GM21723 (cell line): ENCODE data around the gene CINP.
"Not testable (repeated sequence)": the region's sequence is repeated elsewhere in the genome, so short reads cannot be mapped to it uniquely, and the experiment has no call there.

ENCODE experiments used
- ATAC-seq: cut with Tn5 transposase; IDR thresholded peaks from one replicate; pipeline ENCODE4 v1.9.1; 2021; ENCODE audit warnings: mild to moderate bottlenecking, moderate library complexity; ENCODE audit not compliant: unreplicated experiment

Gene CINP

DNA sequence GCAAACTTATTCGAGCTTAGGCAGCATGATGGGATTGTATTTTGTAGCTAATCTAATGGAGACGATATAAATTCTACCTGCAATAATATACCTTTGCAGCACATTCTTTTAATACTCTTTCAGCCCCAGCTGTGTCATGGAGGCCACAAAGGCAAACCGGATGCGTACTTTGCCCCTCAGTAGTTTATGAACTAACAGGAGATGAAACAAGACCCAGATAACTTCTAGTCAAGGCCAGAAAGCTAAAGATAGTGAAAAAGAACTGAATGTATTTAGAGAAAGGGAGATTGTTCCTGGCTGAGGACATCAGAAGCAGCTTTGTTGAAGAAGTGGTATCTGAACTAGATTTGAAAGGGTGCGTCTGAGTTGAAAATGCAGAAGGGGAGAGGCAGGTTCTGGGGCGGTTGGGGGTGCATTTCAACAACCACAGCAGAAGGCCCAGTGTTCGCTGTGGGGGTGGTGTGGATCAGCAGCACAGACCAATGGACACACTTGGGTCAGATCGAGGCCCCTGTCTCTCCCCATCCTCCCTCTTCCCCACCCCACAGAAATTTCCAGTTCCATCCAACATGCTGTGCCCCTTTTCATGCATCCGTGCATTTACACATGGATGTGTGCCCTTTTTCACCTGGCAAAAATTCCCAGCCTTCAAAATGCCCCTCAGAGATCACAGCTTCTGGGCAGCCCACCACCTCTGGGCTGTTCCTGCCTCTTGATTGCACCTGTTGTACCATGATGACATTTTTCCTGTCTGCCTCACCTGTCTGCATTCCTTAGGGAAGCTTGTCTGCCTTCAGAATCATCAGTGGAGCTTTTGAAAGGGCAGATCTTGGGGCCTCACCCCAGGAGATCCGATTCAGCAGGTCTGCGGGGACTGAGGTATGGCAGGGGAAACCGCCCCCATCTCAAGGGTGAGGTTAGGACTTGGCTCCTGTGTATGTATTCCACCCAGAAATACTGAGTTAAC lies 41.0 kb downstream of the CINP start:
- no peak for ATAC-seq

DNA sequence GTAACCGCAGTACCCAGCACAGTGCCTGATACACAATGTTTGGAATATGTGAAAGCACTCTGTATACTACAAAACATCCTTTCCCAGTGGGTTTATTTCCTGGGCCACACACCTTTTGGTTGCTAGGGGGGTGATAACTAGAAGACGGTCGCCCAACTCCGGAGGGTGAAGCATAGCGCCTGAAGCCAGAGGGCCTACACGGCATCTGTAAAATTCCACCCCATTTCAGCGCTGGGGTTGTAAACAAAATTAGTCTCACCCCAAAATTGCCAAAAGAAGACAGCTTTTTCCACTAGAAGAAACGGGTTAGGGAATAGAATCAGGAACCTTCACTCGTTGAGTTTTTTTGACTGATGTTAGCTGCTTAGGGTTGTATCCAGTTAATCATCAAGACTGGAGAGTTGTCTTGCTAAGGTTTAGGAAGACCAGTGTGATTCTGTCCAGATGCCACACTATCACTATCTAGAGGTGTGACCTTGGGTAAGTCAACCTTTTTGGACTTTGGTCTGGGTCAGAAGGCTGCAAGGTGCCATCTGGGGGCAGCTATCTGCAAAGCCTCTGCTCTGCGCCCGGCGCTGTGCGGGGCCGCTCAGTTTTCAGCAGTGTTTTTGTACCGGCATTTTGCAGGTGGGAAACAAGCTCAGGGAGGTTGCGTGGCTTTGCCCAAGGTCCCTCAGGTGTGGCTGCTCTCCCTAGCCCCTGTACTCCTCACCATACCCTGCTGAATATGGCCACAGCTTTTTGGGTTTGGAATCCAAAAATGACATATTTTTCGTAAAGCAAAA lies 41.8 kb downstream of the CINP start:
- ATAC-seq: no peak

DNA sequence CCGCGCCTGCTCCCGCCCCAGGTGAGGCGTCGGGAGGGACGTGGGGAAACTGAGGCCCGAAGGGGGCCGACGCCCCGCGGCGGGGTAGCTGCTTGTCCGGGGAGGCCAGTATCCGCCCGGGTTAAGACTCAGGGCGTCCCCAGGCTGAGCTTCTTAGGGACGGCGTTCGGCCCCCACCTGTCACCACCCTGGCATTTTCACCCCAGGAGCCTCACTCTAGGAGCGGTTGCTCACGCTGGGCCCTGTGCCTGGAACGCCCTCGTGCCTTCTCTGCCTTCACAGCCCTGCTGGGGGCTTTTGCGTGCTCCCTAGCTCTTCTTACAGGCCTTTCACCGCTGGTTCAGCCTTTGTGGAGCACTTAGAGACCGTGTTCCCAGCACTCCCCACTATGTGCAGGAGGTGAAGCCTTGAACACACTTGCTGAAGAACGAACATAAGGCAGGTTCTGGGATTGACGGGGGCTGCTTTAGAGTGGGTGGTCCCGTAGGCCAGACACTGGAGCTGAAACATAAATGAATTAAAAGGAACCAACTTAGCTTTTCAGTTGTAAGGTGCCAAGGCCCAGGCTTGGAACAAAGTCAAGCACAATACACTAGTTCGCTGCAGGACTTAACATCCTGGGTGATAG lies 42.5 kb downstream of the CINP start:
- ATAC-seq: peak; percentile 19

DNA sequence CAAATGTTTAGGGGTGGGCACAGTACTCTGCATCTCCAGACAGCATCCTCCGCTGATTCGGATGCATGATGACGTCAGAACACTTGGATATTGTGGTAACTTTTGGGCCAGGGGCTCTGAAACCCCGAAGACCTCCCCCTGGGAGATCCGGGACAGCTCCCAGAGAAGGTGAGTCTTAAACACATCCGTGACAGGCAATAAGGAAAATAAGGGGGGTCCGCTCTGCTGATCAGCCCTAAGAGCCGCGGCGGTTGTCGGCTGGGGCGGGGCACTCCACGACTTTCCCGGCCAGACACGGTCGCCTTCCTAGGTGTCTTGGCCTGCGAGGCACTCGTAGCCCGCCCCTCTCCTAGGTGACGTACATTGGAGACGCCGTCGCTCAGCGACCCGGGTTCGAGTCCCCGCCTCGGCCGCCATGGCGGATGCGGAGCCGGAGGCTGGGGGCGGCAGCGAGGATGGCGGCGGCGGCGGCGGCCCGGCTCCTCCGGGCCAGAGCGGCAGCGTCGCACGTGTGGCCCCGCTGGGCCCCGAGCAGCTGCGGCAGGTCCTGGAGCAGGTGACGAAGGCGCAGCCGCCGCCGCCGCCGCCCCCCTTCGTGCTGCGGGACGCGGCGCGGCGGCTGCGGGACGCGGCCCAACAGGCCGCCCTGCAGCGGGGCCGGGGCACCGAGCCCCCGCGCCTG lies 43.2 kb downstream of the CINP start, which contains the start of gene ZNF839:
Gene ZNF839, plus strand, starts transcription at position 396 of the 682 bp plus-strand sequence. Its CDS starts 20 bp downstream, at position 416.
- ATAC-seq: peak; percentile 57

DNA sequence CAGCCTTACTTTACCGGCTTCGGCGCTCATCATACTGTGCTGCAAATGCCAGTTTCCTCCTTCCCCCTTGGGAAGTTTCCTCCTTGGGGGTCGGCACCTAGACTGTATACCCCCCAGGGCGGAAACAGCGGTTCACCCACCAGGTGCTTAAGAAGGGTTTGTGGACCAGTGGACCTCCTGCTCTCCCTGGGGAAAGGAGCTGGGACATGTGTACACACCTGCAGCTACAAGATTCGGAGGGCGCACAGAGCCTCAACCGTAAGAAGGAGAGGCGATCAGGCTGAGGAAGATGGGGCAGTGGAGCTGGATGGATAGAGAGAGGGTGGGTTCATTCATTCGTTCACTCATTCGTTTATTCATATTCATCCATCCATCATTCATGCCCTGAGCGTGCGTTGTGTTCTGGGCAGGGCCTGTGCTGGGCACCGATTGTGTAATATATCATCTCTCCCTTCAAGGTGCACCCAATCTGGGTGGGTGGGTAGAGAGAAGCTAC lies 43.9 kb downstream of the CINP start:
- no peak for ATAC-seq

DNA sequence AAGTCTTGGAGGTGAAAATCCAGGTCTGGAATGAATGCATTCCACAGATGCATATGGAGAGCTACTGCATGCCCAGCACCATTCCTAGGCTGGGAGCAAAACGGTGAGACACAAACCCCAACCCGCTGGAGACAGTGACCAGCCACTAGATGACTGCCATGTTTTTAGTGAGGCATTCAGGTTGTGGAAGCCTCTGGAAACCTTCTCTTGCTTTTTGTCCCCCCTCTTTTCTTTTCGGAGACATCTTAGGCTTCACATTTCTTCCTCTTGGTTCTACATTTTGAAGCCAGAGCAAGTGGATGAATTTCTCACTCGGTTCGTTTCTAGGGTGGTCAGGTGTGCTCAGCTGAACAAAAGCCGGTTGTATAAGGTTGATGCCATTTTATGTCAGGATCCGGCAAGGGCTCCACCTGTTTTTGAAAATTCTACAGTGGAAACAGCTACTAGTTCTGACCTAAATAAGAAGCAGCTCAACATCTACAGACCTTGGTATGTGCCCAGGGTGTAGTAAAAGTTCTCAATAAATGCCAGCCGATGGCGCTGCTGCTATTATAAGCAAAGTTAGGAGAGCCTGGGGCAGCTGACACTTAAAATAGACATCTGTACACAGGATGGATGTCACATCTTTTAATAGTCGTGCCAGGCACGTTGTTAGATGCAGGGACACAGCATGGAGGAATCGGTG lies 45.0 kb downstream of the CINP start:
- no peak for ATAC-seq

DNA sequence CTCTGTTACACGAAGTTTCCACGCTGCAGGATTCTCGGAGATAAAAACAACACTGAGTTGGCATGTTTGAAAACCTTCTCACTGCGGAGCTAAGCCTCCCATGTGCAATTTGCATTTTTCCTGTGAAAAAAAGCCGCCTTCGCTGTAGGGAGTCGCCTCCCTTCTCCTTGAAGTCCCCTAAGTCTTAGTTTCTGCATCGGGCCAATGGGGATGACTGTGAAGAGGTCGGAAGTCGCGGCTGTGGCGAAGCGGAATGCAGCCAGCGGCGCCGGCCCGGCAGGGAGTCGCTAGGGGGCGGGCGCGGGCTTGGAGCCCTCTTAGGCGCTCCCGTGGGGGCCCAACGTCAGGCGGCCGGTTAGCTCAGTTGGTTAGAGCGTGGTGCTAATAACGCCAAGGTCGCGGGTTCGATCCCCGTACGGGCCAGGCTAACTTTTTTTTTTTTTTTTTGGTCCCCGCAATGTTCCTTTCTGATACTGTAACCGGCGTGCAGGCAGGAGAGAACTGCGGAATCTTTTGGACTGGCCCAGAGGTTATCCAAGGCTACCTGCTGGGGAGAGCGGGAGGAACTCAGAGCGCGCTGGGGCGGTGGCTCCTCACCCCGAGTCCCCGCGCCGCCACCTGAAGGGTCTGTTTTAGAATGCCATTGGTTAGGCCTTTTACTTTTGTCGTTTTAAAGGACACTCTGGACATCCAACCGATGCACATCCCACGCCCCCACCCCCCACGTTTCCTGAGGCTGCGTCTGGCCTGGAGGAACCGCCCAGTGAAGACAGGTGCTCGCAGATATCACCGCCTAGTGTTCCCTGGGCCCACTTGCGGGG lies 45.7 kb downstream of the CINP start:
- peak; percentile 54 for ATAC-seq

DNA sequence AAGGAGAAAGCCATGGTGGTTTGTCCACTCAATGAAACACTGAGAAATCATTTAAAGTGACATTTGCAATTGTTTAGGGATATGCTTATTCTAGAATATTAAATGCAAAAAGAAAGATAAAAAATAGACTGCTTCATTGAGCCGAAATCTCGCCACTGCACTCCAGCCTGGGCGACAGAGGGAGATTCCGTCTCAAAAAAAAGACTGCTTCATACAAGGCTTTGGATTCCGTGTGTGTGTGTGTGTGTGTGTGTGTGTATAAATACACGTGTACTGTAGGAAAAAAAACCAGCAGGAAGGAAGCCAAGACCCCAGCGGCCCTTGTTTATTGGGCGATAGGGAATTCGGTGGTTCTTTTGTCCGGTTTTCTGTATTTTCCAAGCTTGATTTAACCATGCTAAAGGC lies 46.4 kb downstream of the CINP start:
- ATAC-seq: no peak

DNA sequence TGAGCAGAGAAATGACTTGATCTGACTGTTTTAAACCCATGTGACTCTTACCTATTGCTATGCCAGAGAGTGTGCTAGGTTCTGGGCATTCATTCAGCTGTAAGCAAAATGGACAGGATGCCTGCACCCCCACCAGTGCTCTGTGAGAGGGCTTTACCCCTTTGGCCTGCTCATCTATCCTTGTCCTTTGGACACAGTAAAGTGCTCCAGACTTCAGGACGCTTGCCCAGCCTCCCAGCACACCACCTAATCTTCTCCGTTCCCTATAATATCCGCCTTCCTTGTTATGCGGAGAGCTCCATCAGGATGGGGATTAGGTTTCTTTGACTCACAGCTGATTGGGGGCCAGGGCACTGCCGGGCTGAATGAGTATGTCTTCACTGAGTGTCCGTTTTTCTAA lies 47.6 kb downstream of the CINP start:
- ATAC-seq: no peak

DNA sequence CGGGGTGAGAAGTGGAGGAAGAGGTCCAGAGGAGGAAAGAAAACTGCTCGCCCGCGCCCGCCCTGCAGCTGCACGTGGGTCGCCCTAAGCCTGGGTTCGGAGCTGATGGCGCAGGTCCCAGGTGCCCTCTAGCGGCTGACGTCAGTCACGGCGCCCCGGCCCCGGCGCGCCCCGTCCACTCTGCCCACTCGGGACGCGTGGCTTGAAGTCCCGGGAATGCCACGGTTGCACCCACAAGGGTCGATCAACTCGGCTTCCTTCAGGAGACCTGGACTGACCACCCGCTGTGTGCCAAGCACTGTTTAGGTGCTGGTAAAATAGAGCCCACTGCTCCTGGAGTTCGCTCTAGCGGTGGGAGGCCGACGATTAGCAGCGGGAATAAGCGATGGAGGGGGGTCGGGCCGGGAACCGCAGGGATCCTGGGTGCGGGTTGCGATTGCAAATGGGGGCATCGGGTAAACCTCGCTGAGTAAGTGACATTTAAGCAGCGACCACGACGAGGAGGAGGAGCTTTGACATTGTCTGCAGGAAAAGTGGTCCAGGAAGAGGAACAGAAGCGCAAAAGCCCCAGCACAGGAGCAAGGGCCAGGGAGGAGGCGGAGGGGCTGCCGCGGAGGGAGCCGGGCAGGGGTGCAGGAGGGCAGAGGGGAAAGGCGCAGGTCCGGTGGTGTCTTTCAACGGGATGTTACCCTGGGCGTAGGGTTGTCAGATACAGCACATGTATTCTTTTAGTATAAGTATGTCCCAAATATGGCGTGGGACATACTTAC lies 48.3 kb downstream of the CINP start:
- ATAC-seq: peak; percentile 57

DNA sequence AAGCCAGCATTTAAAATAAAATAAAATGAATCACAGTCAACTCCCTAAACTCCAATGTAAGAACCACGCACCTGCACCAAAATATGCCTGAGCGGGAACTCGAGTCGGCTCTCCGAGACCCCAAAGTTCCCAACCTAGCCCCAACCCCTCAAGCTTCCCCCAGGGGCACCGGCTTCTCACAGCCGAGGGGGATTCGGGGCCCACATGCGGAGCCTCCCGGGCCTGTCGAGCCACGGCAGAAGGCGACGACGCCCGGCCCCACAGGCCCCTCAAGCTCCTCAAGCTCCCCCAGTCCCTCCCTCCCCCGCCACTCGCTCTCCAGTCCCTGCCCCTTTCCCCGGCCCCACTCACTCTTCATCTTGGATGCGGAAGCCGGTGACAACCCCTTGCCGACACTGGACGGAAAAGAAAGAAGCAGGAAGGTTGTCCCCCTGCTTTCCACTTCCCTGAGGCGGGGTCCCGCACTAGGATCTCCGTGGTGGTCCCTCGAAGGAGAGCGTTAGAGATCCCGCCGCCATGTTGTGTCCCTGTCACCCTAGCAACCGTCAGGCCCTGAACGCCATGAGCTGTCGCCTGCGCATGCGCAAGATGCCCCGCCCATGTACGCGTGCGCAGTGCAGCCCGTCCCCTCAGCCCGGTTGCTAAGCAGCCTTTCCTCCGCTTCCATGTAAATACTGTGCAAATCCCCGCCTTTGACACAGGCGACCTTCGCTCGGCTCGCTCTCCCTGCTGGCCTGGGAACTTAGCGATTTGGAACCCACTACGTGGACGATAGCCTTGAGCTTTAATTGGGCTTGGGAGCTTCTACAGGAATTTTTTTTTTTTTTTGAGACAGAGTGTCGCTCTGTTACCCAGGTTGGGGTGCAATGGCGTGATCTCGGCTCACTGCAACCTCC lies 57.8 kb downstream of the CINP start, which contains the start of gene MOK:
Gene MOK, minus strand, starts transcription at position 554 of the 896 bp plus-strand sequence. Its CDS starts 196 bp downstream, at position 358.
- ATAC-seq: peak; percentile 94

DNA sequence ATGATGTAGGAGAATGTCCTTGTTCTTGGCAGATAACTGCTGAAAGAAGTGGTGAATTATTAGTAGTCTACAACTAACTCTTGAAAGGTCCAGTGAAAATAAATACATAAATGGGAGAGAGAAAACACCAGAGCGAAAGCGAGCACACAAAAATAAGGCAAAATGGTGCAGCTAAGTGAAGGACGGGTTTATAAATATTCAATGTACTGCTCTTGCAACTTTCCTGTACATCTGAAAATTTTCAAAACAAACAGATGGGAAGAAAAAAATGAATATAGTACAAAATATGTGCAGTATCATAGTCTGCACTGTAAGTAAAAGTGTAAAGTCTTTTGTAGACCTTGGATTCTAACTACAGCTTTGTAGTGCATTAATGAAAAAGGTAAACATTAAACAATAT lies 59.0 kb downstream of the CINP start:
- no peak for ATAC-seq

DNA sequence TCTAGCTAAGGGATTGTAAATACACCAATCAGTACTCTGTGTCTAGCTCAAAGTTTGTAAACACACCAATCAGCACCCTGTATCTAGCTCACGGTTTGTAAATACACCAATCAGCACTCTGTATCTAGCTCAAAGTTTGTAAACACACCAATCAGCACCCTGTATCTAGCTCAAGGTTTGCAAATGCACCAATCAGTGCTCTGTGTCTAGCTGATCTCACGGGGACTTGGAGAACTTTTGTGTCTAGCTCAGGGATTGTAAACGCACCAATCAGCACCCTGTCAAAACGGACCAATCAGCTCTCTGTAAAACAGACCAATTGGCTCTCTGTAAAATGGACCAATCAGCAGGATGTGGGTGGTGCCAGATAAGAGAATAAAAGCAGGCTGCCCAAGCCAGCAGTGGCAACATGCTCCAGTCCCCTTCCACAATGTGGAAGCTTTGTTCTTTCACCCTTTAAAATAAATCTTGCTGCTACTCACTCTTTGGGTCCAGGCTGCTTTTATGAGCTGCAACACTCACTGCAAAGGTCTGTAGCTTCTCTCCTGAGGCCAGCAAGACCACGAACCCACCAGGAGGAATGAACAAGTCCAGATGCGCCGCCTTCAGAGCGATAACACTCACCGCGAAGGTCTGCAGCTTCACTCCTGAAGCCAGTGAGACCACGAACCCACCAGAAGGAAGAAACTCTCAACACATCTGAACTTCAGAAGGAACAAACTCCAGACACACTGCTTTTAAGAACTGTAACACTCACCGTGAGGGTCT lies 64.2 kb downstream of the CINP start:
- ATAC-seq: not testable (repeated sequence)
